Karpas-422 (cell line): Measurements from ENCODE around the gene PRPSAP2. TPM values are rescaled to one million over a fixed set of nuclear protein-coding genes. Genes with fewer than 3 reads are reported as not detected.
"Not testable (repeated sequence)": the region's sequence is repeated elsewhere in the genome, so short reads cannot be mapped to it uniquely, and the experiment has no call there.

Experiments
- DNase-seq: peaks from one replicate; pipeline ENCODE4 v3.0.0-alpha.2; 2015
- H2AFZ ChIP-seq: fragments of 200-600 bp; sonication (generic); 2 replicates; pipeline ENCODE4 v1.6.1; 2014; ENCODE audit warnings: antibody characterized with exemption, low read length, mixed read lengths
- H3K27ac ChIP-seq: fragments of 200-600 bp; sonication (generic); 2 replicates; pipeline ENCODE4 v1.5.1; 2014; ENCODE audit warnings: mild to moderate bottlenecking, low read length, moderate library complexity
- H3K27me3 ChIP-seq: fragments of 200-600 bp; sonication (generic); 2 replicates; pipeline ENCODE4 v1.6.1; 2014; ENCODE audit warnings: low read length, mixed read lengths
- H3K36me3 ChIP-seq: fragments of 200-600 bp; sonication (generic); 2 replicates; pipeline ENCODE4 v1.6.1; 2014; ENCODE audit warnings: low read length, mixed read lengths; ENCODE audit not compliant: insufficient read depth
- H3K4me1 ChIP-seq: fragments of 200-600 bp; sonication (generic); 2 replicates; pipeline ENCODE4 v1.6.1; 2014; ENCODE audit warnings: mild to moderate bottlenecking, low read length, mixed read lengths
- H3K4me2 ChIP-seq: fragments of 200-600 bp; sonication (generic); 2 replicates; pipeline ENCODE4 v1.6.1; 2014; ENCODE audit warnings: low read length, low read depth, mild to moderate bottlenecking; ENCODE audit not compliant: poor library complexity, severe bottlenecking
- H3K4me3 ChIP-seq: fragments of 200-600 bp; sonication (generic); 2 replicates; pipeline ENCODE4 v1.5.1; 2014; ENCODE audit warnings: mild to moderate bottlenecking, antibody characterized with exemption, low read length, mixed read lengths
- H3K79me2 ChIP-seq: fragments of 200-600 bp; sonication (generic); 2 replicates; pipeline ENCODE4 v1.6.1; 2014; ENCODE audit warnings: mild to moderate bottlenecking, low read length, mixed read lengths
- H3K9ac ChIP-seq: fragments of 200-600 bp; sonication (generic); 2 replicates; pipeline ENCODE4 v1.6.0; 2014; ENCODE audit warnings: low read length
- H3K9me2 ChIP-seq: fragments of 200-600 bp; sonication (generic), shearing (Covaris generic); replicated peaks from 2 replicates; pipeline ENCODE4 v1.6.0; 2014; ENCODE audit warnings: mild to moderate bottlenecking, low read length, moderate library complexity; ENCODE audit not compliant: insufficient read depth
- H3K9me3 ChIP-seq: fragments of 300-700, 200-600 bp; sonication (generic); 2 replicates; pipeline ENCODE4 v1.6.1; 2014; ENCODE audit warnings: low read length, mixed read lengths
- H4K20me1 ChIP-seq: fragments of 200-600 bp; sonication (generic); 2 replicates; pipeline ENCODE4 v1.6.1; 2014; ENCODE audit warnings: mild to moderate bottlenecking, antibody characterized with exemption, low read length, low read depth; ENCODE audit not compliant: insufficient read depth
- total RNA-seq: library from RNA; depleted of rRNA; stranded (reverse); fragments of >200 nt; shearing (Covaris generic); gene quantifications from 2 replicates; pipeline ENCODE4 v1.2.3, GENCODE V29; 2014; ENCODE audit warnings: low replicate concordance

Gene PRPSAP2
- total RNA-seq, 1 experiment from 2014 or later: 114 TPM

DNA sequence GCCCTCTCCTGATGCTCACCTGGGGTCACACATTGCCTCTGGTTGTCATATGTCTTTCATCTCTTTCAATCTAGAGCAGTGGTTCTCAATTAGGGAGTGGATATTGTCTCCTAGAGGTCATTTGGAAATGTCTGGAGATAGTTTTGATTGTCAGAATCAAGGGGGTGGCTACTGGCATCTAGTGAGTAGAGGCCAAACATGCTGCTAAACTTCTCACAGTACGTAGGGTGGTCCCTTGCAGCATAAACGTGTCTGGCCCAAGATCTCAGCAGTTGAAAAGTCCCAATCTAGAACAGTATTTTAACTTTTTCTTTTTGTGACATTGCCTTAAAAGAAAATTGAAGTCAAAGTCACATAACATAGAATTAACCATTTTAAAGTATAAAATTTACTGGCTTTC, 63.6 kb downstream of the PRPSAP2 start:
- H3K4me1 ChIP-seq: peaks cover 63% of the 10 kb centered on the region

DNA sequence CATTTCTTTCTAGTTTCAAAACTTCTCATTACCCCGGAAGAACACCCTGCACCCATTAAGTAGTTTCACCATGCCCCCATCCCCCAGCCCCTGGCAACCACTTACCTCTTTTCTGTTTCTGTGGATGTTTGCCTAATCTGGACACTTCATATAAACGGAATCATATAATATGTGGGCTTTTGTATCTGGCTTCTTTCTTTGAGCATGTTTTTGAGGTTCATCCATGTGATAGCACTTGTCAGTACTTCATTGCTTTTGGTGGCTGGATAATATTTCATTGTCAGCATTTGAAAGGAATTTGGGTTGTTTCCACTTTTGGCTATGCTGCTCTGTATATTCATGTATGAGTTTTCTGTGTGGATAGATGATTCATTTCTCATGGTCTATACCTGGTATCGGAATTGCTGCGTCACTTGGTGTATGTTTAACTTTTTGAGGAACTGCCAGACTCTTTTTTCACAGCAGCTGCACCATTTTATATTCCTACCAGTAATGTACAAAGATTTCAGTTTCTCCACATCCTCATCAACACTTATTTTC, 64.1 kb downstream of the PRPSAP2 start:
- H2AFZ ChIP-seq: no peak overlapping the region
- no peaks in the 10 kb centered on the region for H4K20me1 ChIP-seq
- peak overlapping the region; percentile 71 for H3K4me2 ChIP-seq
- no peaks in the 10 kb centered on the region for H3K27me3 ChIP-seq
- H3K9me3 ChIP-seq: no peaks in the 10 kb centered on the region
- peaks cover 58% of the 10 kb centered on the region for H3K4me1 ChIP-seq
- DNase-seq: peak; percentile 72
- peak overlapping the region; percentile 62 for H3K9ac ChIP-seq
- H3K79me2 ChIP-seq: peaks cover 59% of the 10 kb centered on the region
- H3K27ac ChIP-seq: peak overlapping the region; percentile 95
- H3K9me2 ChIP-seq: no peaks in the 10 kb centered on the region
- peaks cover 31% of the 10 kb centered on the region for H3K36me3 ChIP-seq
- H3K4me3 ChIP-seq: peak overlapping the region; percentile 46

More for the DNA sequence above, 63.6 kb downstream of the PRPSAP2 start:
- Histone ChIP-seq H3K27me3 (no peaks in the 10 kb centered on the region), H3K27ac (peak overlapping the region; percentile 95), H3K9me2 (no peaks in the 10 kb centered on the region), H2AFZ (no peak overlapping the region), H3K36me3 (peaks cover 31% of the 10 kb centered on the region), H3K4me3 (peak overlapping the region; percentile 46), H3K9ac (peak overlapping the region; percentile 62), H4K20me1 (no peaks in the 10 kb centered on the region), H3K9me3 (no peaks in the 10 kb centered on the region), H3K79me2 (peaks cover 59% of the 10 kb centered on the region), H3K4me2 (peak overlapping the region; percentile 71)
- no peak for DNase-seq

GRCh38 chr17:18922596-18922995, 64.7 kb downstream of the PRPSAP2 start:
- Histone ChIP-seq H3K79me2 (peaks cover 58% of the 10 kb centered on the region), H3K4me2 (peak overlapping the region; percentile 71), H3K4me1 (peaks cover 53% of the 10 kb centered on the region), H3K27ac (peak overlapping the region; percentile 95), H3K36me3 (peaks cover 37% of the 10 kb centered on the region)
- not testable (repeated sequence) for H4K20me1 ChIP-seq, H3K9ac ChIP-seq, H3K4me3 ChIP-seq, H3K9me3 ChIP-seq, H2AFZ ChIP-seq, H3K27me3 ChIP-seq, H3K9me2 ChIP-seq
- DNase-seq: peak; percentile 64

GRCh38 chr17:18925187-18925586, 67.3 kb downstream of the PRPSAP2 start:
- Histone ChIP-seq H3K27ac (no peak overlapping the region), H3K9ac (no peak overlapping the region), H3K4me3 (no peak overlapping the region), H4K20me1 (no peaks in the 10 kb centered on the region), H3K4me1 (peaks cover 30% of the 10 kb centered on the region), H2AFZ (no peak overlapping the region), H3K9me3 (no peaks in the 10 kb centered on the region), H3K4me2 (no peak overlapping the region), H3K27me3 (no peaks in the 10 kb centered on the region), H3K9me2 (no peaks in the 10 kb centered on the region), H3K36me3 (peaks cover 43% of the 10 kb centered on the region), H3K79me2 (peaks cover 35% of the 10 kb centered on the region)
- DNase-seq: no peak

DNA sequence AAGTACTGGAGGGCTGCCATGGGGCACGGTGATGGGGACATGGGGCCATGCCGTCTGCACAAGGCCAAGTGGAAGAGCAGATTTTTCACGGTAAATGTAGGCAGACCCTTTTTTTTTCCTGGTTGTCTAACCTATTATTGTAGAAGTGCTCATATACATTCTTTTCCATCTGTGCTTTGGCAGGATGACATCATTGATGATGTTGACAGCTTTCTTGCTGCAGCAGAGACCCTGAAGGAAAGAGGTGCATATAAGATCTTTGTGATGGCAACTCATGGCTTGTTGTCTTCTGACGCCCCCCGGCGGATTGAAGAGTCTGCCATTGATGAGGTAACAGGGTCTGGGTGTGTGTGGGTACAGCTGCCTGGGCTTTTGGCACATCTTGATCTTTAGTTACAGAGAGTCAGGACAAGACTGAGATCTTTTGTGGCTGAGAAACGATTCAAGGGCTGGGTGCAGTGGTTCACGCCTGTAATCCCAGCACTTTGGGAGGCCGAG, 70.7 kb downstream of the PRPSAP2 start:
- Histone ChIP-seq H3K4me3 (no peak overlapping the region), H3K4me1 (no peaks in the 10 kb centered on the region), H3K79me2 (peaks cover 8% of the 10 kb centered on the region), H3K4me2 (no peak overlapping the region), H3K9me2 (no peaks in the 10 kb centered on the region), H2AFZ (no peak overlapping the region), H3K27ac (no peak overlapping the region), H4K20me1 (0 out of 2 replicates have a peak, but pooled peaks cover 3% of the 10 kb centered on the region), H3K9ac (no peak overlapping the region), H3K36me3 (peaks cover 49% of the 10 kb centered on the region), H3K9me3 (no peaks in the 10 kb centered on the region), H3K27me3 (no peaks in the 10 kb centered on the region)
- DNase-seq: no peak

GRCh38 chr17:18932360-18933055, 74.6 kb downstream of the PRPSAP2 start:
- no peak overlapping the region for H3K4me2 ChIP-seq

DNA sequence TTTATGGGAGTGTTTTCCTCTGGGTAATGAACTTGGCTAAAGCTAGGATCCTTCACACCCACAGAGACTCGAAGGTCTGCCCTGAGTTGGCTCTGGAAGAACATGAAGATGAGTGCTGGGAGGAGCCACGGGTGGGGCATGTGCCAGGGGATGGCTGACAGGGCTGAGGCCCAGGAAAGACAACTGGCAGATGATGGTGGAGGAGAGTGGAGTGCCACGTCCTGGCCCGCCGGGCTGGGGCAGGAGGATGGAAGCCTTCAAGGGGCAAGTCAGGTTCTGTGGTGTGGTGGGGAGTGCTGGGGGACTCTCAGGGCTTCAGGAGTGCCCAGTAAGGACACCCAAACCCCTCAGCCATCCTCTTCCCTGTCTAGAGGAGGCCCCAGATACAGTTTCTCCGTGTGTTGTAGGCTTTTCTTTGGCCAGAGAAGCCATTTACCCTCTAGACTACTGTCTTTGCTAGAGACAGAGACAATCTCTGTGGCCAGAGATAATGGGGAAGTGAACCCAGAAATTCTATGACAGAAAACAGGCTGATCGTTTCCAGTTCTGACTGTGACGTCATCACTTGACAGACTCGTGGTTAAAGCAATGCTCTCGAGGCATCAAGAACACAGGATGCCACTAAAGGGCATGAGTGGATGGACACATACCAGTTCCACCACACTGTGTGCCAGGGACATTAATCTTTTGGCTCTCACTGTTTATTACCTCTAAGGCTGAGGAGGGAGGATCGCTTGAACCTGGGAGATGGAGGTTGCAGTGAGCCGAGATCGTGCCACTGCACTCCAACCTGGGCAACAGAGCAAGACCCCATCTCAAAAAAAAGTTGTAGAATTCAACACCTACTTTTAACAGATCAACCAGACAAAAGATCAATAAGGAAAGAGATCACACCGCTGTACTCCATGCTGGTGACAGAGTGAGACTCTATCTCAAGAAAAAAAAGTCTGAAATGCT, 75.4 kb downstream of the PRPSAP2 start:
- DNase-seq: peak; percentile 64
- no peak overlapping the region for H3K27ac ChIP-seq

More at GRCh38 chr17:18932360-18933055, 74.6 kb downstream of the PRPSAP2 start:
- peaks cover 29% of the 10 kb centered on the region for H3K36me3 ChIP-seq
- H3K79me2 ChIP-seq: no peaks in the 10 kb centered on the region
- no peak overlapping the region for H2AFZ ChIP-seq
- no peak overlapping the region for H3K27ac ChIP-seq
- H3K4me3 ChIP-seq: no peak overlapping the region
- H3K9me3 ChIP-seq: no peaks in the 10 kb centered on the region
- no peak overlapping the region for H3K9ac ChIP-seq
- H3K27me3 ChIP-seq: no peaks in the 10 kb centered on the region
- no peak for DNase-seq
- 0 out of 2 replicates have a peak, but pooled peaks cover 3% of the 10 kb centered on the region for H4K20me1 ChIP-seq
- no peaks in the 10 kb centered on the region for H3K4me1 ChIP-seq
- H3K9me2 ChIP-seq: no peaks in the 10 kb centered on the region

More for the DNA sequence above, 75.4 kb downstream of the PRPSAP2 start:
- Histone ChIP-seq H3K9me2 (no peaks in the 10 kb centered on the region), H3K27me3 (no peaks in the 10 kb centered on the region), H2AFZ (no peak overlapping the region), H3K4me1 (no peaks in the 10 kb centered on the region), H3K79me2 (no peaks in the 10 kb centered on the region), H3K36me3 (peaks cover 23% of the 10 kb centered on the region), H3K4me2 (no peak overlapping the region), H3K4me3 (no peak overlapping the region), H3K9ac (no peak overlapping the region), H3K9me3 (no peaks in the 10 kb centered on the region), H4K20me1 (0 out of 2 replicates have a peak, but pooled peaks cover 3% of the 10 kb centered on the region)
